GM19351 (cell line): ENCODE results near the gene CRIM1.

Source experiments
- ATAC-seq: cut with Tn5 transposase; IDR thresholded peaks from one replicate; pipeline ENCODE4 v1.9.1; 2021; ENCODE audit warnings: mild to moderate bottlenecking, moderate library complexity; ENCODE audit not compliant: unreplicated experiment

CRIM1 gene

GRCh38 chr2:36370281-36370680 lies 14.7 kb downstream of the CRIM1 start:
- ATAC-seq, result no peak

GRCh38 chr2:36371070-36371874 lies 15.7 kb downstream of the CRIM1 start:
- no peak for ATAC-seq

GRCh38 chr2:36371928-36372391 lies 16.4 kb downstream of the CRIM1 start:
- no peak for ATAC-seq

DNA sequence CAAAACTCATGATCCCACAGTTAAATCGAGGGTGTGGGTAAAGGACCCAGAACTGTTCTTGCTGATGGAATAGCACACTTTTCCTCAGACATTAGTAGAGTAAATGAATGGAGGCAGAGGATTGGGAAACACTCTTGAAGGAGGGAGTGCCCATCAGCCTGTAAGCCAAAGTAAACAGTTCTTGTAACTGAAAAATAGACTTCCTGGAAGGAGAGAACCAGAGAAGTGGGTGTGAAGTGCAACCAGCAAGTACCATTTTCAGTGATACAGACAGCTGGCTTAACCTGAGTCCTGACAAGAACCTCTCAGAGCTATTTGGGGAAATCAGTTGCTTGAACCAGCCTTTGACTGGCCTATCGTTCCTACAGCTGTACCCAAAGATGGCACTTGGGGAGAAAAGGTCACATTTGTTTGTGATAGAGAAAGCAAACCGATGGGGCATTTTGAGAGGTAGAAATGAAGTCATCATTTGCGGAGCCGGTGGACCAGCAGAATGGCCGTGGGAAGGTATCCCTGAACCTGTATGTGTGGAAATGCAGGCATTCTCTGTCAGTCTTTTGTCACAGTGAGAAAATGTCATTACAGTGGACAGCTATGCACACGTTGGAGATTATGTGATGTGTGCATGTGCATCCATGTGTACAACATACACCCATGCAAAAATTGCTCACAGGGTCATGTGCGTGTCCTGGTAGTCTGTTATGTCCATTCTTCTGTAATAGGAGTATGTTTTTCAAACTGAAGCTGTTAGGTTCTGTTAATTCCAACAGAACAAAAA lies 17.8 kb downstream of the CRIM1 start:
- no peak for ATAC-seq

DNA sequence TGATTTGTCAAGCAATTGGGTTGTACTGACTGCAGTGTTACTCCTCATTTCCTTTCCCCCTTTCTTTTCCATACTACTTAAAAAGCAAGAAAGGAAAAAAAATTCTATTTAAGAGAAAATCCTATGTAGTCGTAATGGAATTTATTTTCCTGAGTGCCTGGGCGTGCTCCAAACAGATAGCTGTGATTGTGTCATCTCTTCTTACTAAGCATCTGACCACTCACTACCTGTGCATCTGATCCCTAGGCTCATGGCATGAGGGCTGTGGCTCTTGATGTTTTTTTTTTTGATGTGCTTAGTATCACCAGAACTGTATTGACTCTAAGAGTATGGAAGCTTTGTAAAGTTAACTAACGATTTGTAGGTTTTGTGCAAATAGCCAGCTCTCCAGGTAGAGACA lies 19.0 kb downstream of the CRIM1 start:
- ATAC-seq, result no peak

DNA sequence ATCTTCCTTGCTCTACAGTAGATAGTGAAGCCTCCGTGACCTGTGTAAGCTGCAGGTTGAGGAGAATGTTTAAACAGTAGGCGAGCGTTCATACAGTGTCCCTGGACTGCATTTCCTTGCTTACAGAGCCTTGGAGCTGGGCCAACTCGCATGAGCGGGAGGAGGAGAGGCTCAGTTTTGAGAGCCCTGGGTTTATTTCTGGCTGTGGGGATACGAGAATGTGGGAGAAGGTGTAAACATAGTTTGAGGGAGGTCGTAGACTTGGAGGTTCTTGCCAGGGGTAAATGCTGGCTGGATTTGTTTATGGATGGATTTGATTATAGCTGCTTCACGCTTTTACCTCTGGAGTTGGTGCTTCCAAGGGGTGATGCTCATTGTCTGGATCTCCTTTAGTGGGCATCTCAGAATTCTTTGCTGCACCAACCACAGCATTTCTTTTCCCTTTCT lies 20.8 kb downstream of the CRIM1 start:
- no peak for ATAC-seq

DNA sequence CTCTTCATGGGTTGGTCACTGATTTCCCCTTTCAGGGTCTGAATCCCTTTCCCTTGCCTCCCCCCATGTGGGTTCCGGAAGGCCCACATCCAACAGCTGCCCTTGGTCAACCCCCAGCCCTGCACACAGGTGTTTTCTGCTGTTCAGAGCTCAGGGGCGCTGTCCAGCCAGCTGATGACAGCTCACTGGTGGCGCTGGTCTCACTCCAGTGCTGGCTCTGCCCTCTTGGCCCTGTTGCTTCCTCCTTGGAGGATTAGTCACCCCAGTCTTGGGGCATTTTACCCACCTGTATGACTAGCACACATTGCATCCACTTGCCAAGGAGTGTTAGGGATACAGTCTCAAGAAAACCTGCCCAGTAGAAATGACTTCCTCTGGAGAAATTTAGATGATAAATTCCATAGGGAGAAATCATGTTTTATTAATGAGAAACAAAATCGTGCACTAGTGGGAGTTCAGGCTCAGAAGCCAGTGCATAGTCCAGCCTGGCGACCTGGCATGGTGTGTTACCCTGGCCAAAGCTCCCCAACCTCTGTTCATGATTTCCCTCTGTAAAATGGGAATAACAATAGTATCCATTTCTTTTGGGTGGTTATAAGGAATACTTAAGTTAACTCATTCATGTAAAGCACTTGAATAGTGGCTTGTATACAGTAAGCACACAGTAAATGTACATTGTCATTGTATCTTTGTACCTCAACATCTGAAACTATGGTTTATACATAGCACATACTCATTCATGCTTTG lies 21.6 kb downstream of the CRIM1 start:
- ATAC-seq, result no peak

GRCh38 chr2:36379710-36380448 lies 24.3 kb downstream of the CRIM1 start:
- ATAC-seq, result no peak

DNA sequence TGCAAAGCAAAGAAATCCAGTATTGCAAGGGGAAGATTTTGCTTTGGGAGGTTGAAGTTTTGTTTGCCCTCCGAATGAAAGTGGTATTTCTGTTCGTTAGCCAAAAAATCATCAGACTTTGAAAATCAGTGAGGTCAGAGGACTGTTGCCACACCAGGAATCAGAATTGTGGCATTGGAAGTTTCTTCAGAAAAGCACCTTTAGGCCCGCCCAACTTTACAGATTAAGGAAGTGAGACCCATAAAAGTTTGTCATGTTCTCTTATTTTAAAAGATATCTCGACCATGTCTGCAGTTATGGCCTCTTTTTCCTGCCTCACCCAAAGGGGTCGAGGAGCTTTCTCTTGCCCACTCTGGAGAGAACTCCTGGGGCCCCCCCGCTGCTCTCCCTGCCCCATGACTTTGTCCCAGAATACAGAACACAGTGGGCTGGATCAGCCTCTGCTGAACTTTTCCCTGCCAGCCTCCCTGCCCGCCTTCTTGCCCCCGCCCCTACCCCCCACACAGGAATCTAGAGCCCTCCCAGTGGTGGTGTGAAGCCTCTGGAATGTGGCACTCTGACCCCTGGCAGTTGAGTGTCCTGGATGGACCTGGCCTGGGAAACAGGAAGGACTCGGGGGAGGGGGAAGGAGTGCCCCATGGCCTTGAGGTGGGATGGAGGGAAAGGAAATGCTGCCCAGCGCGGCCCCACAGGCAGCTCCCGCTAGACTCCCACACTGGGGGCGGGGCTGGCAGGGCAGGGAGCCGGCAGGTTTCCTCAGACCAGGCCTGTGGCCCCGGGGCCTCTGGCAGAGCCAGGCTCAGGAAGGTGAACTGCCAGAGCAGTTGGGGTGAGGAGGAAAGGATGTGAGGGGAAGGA lies 25.3 kb downstream of the CRIM1 start:
- ATAC-seq, result no peak

DNA sequence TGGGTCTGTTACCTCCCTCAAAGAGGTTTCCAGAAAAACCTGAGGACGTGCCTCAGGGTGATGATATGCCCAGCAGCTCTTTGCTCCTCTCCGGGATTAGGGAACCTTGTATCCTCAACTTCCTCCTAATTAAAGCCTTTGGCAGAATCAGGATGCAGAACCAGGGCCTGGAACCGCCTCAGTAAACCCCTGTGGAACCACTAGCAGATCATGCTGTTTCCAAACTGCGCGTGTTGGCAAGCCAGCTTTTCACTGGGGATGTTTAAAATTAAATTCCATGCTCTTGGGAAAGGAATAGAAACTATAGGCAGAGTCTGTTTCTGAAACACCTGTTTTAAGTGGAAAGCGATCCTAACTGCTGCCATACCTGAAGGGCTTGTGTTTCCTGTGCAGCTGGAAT lies 26.4 kb downstream of the CRIM1 start:
- no peak for ATAC-seq

- ATAC-seq, result no peak
Measured at GRCh38 chr2:36382472-36382871, 26.9 kb downstream of the CRIM1 start.

- ATAC-seq, result no peak
Measured at GRCh38 chr2:36383726-36384125, 28.1 kb downstream of the CRIM1 start.

DNA sequence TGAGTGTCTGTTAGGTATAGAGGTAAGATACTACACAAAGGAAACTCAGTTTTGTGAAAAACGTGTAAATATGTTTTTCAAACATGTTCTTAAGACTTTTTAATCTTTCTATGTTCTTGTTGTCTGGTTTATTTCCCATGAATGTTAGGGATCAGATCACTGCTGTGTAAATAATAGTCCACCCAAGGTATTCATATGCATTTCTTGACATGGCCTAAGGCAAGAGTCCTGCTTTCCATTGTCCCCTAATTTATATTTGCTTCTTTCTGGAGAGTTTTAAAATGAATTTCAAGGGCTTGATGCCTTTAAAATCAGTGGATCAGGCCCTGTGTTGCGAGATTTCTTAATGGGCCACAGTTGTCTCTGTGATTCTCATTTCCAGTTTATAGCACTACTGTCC lies 28.9 kb downstream of the CRIM1 start:
- no peak for ATAC-seq

GRCh38 chr2:36385603-36386002 lies 30.0 kb downstream of the CRIM1 start:
- no peak for ATAC-seq

- ATAC-seq, result peak; percentile 54
Measured at GRCh38 chr2:36387258-36387916, 31.8 kb downstream of the CRIM1 start.

- no peak for ATAC-seq
Measured at GRCh38 chr2:36388472-36388871, 32.9 kb downstream of the CRIM1 start.

GRCh38 chr2:36389091-36389564 lies 33.5 kb downstream of the CRIM1 start:
- no peak for ATAC-seq

- no peak for ATAC-seq
Measured at GRCh38 chr2:36389577-36389976, 34.0 kb downstream of the CRIM1 start.
